ENCODE data around the gene LGALS7B.

- TF ChIP-seq CTCF (IDR thresholded peaks at IDR 0.05; ENCODE audit: insufficient read depth, low read depth, low read length) (no peak), EZH2 (IDR thresholded peaks at IDR 0.05; ENCODE audit: insufficient read depth, low read length) (no peak)
Observed at GRCh38 chr19:38763795-38764220, 25.2 kb upstream of the LGALS7B start.
